HUES64 (cell line): Measurements from ENCODE around the gene CUZD1.
"Not testable (repeated sequence)": the region's sequence is repeated elsewhere in the genome, so short reads cannot be mapped to it uniquely, and the experiment has no call there.

Experiments used
- H3K27ac ChIP-seq: 2 replicates; pipeline ENCODE4 v1.7.0; 2013; ENCODE audit warnings: low read depth, low read length, inconsistent platforms
- H3K27me3 ChIP-seq: 2 replicates; pipeline ENCODE4 v1.6.1; 2013; ENCODE audit warnings: mild to moderate bottlenecking, low read length; ENCODE audit not compliant: insufficient read depth
- H3K36me3 ChIP-seq: 2 replicates; pipeline ENCODE4 v1.6.1; 2013; ENCODE audit warnings: mild to moderate bottlenecking, low read length; ENCODE audit not compliant: insufficient read depth
- H3K4me1 ChIP-seq: 2 replicates; pipeline ENCODE4 v1.6.1; 2013; ENCODE audit warnings: mild to moderate bottlenecking, low read length, moderate library complexity; ENCODE audit not compliant: insufficient read depth
- H3K4me3 ChIP-seq: 2 replicates; pipeline ENCODE4 v1.5.1; 2013; ENCODE audit warnings: mild to moderate bottlenecking, low read length, moderate library complexity
- H3K9ac ChIP-seq: 2 replicates; pipeline ENCODE4 v1.6.1; 2013; ENCODE audit warnings: mild to moderate bottlenecking, low read depth, low read length
- H3K9me3 ChIP-seq: 2 replicates; pipeline ENCODE4 v1.6.1; 2013; ENCODE audit warnings: low read depth, low read length; ENCODE audit not compliant: insufficient read depth
- WGBS: fragments of 150-250, 120-280 bp; methylation state at CpG from one replicate; pipeline ENCODE4 v1.1.7; 2013; ENCODE audit warnings: missing lambda C conversion rate; 5-methylcytosine and 5-hydroxymethylcytosine counted together

The CUZD1 gene

DNA sequence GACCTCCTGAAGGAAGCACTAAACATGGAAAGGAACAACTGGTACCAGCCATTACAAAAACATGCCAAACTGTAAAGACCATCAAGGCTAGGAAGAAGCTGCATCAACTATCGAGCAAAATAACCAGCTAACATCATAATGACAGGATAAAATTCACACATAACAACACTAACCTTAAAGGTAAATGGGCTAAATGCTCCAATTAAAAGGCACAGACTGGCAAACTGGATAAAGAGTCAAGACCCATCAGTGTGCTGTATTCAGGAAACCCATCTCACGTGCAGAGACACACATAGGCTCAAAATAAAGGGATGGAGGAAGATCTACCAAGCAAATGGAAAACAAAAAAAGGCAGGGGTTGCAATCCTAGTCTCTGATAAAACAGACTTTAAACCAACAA is 23.1 kb upstream of the CUZD1 start:
- peaks cover 12% of the 10 kb centered on the region for H3K9me3 ChIP-seq
- H3K27ac ChIP-seq, H3K36me3 ChIP-seq, H3K9ac ChIP-seq, H3K27me3 ChIP-seq, H3K4me1 ChIP-seq, H3K4me3 ChIP-seq: not testable (repeated sequence)
- 93% methylated on average over 1 of the region's 2 CpGs for WGBS

- not testable (repeated sequence) for H3K27ac ChIP-seq, H3K36me3 ChIP-seq
- 94% methylated on average over 3 of the region's 3 CpGs for WGBS
Measured at GRCh38 chr10:122866757-122867482, 21.3 kb upstream of the CUZD1 start.

DNA sequence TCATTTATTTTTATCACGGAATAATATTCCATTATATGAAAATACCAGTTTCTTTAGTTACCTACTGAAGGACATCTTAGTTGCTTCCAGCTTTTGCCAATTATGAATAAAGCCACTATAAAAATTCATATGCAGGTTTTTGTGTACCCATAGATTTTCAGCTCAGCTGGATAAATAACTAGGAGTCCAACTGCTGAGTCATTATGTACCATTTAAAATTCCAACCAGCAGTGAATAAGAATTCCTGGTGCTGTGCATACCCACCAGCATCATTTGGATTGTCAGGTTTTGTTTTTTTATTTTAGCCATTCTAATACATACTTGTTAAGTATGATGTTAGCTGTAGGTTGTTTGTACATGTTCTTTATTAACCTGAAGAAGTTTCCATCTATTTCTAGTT is 19.2 kb upstream of the CUZD1 start:
- Histone ChIP-seq H3K4me3 (no peak overlapping the region), H3K27me3 (no peaks in the 10 kb centered on the region), H3K36me3 (no peaks in the 10 kb centered on the region; the same call in 1 of the 2 replicates), H3K4me1 (peaks cover 7% of the 10 kb centered on the region; the same call in 1 of the 2 replicates), H3K9me3 (peaks cover 12% of the 10 kb centered on the region), H3K9ac (no peak overlapping the region), H3K27ac (no peak overlapping the region)
- WGBS: 100% methylated on average over 1 of the region's 1 CpG

More at GRCh38 chr10:122866757-122867482, 21.3 kb upstream of the CUZD1 start:
- not testable (repeated sequence) for H3K9ac ChIP-seq, H3K4me1 ChIP-seq, H3K27me3 ChIP-seq, H3K4me3 ChIP-seq
- peaks cover 12% of the 10 kb centered on the region for H3K9me3 ChIP-seq

DNA sequence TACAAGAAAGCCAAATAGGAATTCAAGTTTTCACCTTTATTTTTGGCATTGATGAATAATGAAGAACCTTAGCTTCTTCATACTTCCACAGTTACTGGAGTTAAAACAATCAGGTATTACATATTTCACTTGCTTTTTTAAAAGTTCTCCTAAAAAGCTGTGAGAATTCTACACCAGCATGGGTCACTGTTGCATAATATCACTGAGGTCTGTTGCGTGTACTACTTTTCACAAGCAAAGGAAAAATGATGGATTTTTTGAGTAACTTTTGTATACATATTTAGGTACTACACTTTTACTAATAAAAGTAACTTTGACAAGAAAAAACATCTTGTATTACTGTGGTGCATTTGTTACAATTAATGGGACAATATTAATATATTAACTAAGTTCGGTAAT is 18.5 kb upstream of the CUZD1 start:
- Histone ChIP-seq H3K27ac (no peak overlapping the region), H3K36me3 (no peaks in the 10 kb centered on the region; the same call in 1 of the 2 replicates), H3K27me3 (no peaks in the 10 kb centered on the region), H3K4me1 (peaks cover 7% of the 10 kb centered on the region; the same call in 1 of the 2 replicates), H3K9ac (no peak overlapping the region), H3K9me3 (peaks cover 12% of the 10 kb centered on the region), H3K4me3 (no peak overlapping the region)
- 100% methylated on average over 1 of the region's 2 CpGs for WGBS

- WGBS: 94% methylated on average over 2 of the region's 2 CpGs
- no peak overlapping the region for H3K27ac ChIP-seq
Measured at GRCh38 chr10:122863216-122864193, 17.8 kb upstream of the CUZD1 start.

DNA sequence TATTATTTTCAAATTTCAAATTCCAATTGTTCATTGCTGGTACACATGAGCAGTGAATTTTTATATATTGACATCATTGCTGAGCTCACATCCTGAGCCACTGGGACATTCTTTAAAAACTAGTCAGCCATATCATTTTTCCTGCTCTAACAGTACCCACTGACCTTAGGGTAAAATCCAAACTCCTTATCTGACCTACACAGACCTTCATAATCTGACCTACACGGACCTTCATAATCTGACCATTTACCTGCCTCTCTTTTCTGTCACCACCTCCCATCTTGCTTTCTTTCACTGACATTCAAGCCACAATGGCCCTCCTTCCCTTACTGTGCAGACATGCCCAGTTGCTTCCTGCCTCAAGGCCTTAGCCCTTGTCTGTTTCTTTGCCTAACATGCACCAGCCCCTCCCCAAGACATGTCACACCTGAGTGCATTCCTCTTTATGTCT is 16.1 kb upstream of the CUZD1 start:
- H3K27ac ChIP-seq: no peak overlapping the region
- H3K9me3 ChIP-seq: peaks cover 6% of the 10 kb centered on the region
- H3K4me1 ChIP-seq: peaks cover 12% of the 10 kb centered on the region
- WGBS: 84% methylated on average over 1 of the region's 1 CpG
- H3K36me3 ChIP-seq: peaks cover 2% of the 10 kb centered on the region
- no peaks in the 10 kb centered on the region for H3K27me3 ChIP-seq
- no peak overlapping the region for H3K9ac ChIP-seq
- H3K4me3 ChIP-seq: no peak overlapping the region

More at GRCh38 chr10:122863216-122864193, 17.8 kb upstream of the CUZD1 start:
- Histone ChIP-seq H3K36me3 (peaks cover 2% of the 10 kb centered on the region), H3K9ac (no peak overlapping the region), H3K27me3 (no peaks in the 10 kb centered on the region), H3K9me3 (peaks cover 12% of the 10 kb centered on the region), H3K4me3 (no peak overlapping the region), H3K4me1 (peaks cover 7% of the 10 kb centered on the region; the same call in 1 of the 2 replicates)

DNA sequence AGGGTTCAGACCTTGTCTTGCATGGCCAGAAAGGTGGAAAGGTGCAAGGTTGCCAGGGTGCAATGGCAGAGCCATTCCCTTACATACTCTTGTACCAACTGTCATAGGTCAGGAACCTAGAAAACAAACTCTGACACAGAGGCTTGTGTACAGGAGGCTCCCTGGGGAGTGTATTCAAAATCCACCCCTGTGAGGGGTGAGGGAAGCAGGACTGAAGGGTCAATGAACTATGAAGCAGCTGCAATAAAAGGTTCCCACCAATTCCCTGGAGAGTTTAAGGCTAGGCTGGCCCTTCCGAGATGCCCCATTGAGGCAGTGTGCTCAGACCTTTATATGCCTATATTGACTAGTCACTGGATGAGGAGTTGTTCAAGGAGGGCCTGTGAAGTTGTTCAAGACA is 13.9 kb upstream of the CUZD1 start:
- H3K4me3 ChIP-seq: no peak overlapping the region
- H3K36me3 ChIP-seq: peaks cover 6% of the 10 kb centered on the region; the same call in 1 of the 2 replicates
- H3K27me3 ChIP-seq: no peaks in the 10 kb centered on the region
- no peak overlapping the region for H3K9ac ChIP-seq
- H3K4me1 ChIP-seq: peaks cover 13% of the 10 kb centered on the region
- H3K9me3 ChIP-seq: no peaks in the 10 kb centered on the region
- no peak overlapping the region for H3K27ac ChIP-seq
- 86% methylated on average over 1 of the region's 1 CpG for WGBS

DNA sequence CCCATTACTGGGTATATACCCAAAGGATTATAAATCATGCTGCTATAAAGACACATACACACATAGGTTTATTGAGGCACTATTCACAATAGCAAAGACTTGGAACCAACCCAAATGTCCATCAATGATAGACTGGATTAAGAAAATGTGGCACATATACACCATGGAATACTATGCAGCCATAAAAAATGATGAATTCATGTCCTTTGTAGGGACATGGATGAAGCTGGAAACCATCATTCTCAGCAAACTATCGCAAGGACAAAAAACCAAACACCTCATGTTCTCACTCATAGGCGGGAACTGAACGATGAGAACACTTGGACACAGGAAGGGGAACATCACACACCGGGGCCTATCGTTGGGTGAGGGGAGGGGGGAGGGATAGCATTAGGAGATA is 12.4 kb upstream of the CUZD1 start:
- H3K27ac ChIP-seq, H3K4me3 ChIP-seq, H3K27me3 ChIP-seq, H3K9me3 ChIP-seq, H3K9ac ChIP-seq: not testable (repeated sequence)
- Histone ChIP-seq H3K36me3 (peaks cover 13% of the 10 kb centered on the region; the same call in 1 of the 2 replicates), H3K4me1 (peaks cover 13% of the 10 kb centered on the region)
- WGBS: 90% methylated on average over 5 of the region's 5 CpGs

- Histone ChIP-seq H3K27me3 (no peaks in the 10 kb centered on the region), H3K4me1 (peaks cover 10% of the 10 kb centered on the region), H3K9me3 (no peaks in the 10 kb centered on the region), H3K9ac (no peak overlapping the region), H3K36me3 (peaks cover 14% of the 10 kb centered on the region; the same call in 1 of the 2 replicates), H3K4me3 (no peak overlapping the region), H3K27ac (no peak overlapping the region)
- 100% methylated on average over 1 of the region's 1 CpG for WGBS
Measured at GRCh38 chr10:122856902-122857301, 11.2 kb upstream of the CUZD1 start.

DNA sequence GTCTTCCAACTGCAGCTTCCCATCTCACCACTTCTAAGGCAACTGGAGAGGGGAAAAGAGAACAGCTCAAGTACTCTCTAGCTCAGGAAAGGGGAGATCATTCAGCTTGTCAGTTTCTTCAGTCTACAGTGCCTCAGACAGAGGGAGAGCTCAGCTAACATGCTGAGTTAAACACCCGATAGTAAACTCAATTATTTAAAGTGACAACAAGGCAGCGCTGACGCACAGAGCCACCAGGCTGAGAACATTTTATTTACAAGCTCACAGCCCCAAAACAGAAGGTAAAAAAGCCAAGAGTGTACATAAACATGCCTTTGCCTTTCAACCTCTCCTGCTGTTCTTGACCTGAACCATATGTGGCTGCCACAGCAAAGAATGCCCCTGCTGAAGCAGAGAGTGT is 10.1 kb upstream of the CUZD1 start:
- H3K4me1 ChIP-seq: peaks cover 13% of the 10 kb centered on the region
- 93% methylated on average over 3 of the region's 3 CpGs for WGBS

GRCh38 chr10:122854648-122855047 is 9.0 kb upstream of the CUZD1 start:
- Histone ChIP-seq H3K4me1 (peaks cover 17% of the 10 kb centered on the region), H3K4me3 (no peak overlapping the region), H3K27ac (no peak overlapping the region), H3K9ac (no peak overlapping the region), H3K36me3 (peaks cover 16% of the 10 kb centered on the region; the same call in 1 of the 2 replicates), H3K27me3 (no peaks in the 10 kb centered on the region), H3K9me3 (no peaks in the 10 kb centered on the region)
- 86% methylated on average over 5 of the region's 5 CpGs for WGBS

More for the DNA sequence above, 10.1 kb upstream of the CUZD1 start:
- Histone ChIP-seq H3K9ac (no peak overlapping the region), H3K9me3 (no peaks in the 10 kb centered on the region), H3K4me3 (no peak overlapping the region), H3K36me3 (peaks cover 16% of the 10 kb centered on the region; the same call in 1 of the 2 replicates), H3K27me3 (no peaks in the 10 kb centered on the region), H3K27ac (no peak overlapping the region)
